Renal cortical epithelial cell (primary cell): ENCODE data around the gene ATP13A3. TPM values are rescaled to one million over a fixed set of nuclear protein-coding genes. Genes with fewer than 3 reads are reported as not detected.

Source experiments
- DNase-seq: peaks from one replicate; pipeline ENCODE4 v3.0.0-alpha.2; 2011; ENCODE audit warnings: low read depth
- total RNA-seq: library from RNA; depleted of rRNA; stranded (reverse); fragments of >200 nt; gene quantifications from 2 replicates; pipeline ENCODE4 v1.2.3, GENCODE V29; 2014

ATP13A3 gene
- total RNA-seq, 1 donor from 2014 or later: 600 TPM

- DNase-seq: no peak
These were observed 94.2 kb downstream of the ATP13A3 start for GRCh38 chr3:194392576-194392975.

GRCh38 chr3:194390835-194391234 lies 96.0 kb downstream of the ATP13A3 start:
- no peak for DNase-seq

- DNase-seq: no peak
These were observed 97.5 kb downstream of the ATP13A3 start for GRCh38 chr3:194389269-194389668.

DNA sequence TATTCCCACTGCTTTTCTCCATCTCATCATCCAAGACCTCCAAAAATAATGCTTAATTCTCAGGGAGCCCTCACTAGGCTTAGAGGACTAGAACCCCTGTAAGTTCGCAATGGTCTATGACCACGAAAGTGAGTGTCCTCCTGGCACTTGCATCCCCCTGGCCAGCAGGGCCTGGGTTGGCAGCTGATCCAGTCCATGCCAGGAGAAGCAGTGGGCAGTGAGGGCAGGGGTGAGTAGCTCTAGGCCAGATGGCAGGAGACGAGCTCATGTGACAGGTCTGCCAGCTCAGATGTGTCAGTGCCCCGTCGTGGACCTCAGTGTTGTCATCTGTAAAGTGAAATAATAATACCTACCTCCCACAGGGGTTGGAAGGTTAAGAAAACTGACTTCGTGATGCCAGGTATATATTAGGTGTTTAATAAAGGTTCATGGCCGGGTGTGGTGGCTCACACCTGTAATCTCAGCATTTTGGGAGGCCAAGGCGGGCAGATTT lies 98.8 kb downstream of the ATP13A3 start:
- DNase-seq: no peak

- DNase-seq: no peak
These were observed 99.5 kb downstream of the ATP13A3 start for GRCh38 chr3:194387276-194387675.

DNA sequence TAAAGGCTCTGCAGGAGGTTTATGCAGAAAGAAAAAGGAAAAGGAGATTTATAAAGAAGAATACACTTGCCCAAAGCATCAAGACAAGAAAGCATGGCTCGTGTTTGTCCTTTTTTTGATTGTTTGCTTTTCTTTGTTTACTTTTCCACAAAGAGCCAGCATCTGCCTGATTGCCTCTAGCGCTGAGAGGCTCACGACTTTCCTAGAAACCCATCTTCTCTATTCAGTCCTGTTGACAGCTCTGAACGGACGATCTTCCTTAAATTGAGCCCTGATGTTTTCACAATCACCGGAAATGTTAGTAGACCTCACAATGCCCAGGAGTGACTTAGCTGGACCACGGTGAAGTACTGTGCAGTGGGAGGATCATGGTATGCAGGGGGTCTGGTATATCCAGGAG lies 100.2 kb downstream of the ATP13A3 start:
- DNase-seq: no peak

- no peak for DNase-seq
These were observed 100.7 kb downstream of the ATP13A3 start for GRCh38 chr3:194386066-194386465.

GRCh38 chr3:194384569-194385001 lies 102.2 kb downstream of the ATP13A3 start:
- DNase-seq: no peak

DNA sequence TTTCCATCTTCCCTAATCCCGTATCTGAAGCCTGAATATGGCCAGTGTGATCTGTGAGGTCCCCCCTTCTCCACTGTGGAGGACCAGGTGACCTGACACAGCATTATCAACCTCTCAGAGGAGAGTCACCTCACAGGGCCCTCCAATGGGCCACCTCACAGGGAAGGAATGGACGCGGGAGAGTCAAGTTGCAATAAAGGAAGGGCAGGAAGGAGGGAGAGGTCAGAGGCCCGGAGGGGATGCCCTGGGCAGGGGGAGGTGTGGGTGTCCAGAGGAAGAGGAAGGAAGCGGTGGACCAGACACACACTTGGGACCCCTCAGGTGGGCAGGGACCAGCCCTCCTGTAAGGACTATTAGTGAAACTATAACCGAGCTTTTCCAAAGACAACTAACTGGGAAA lies 102.6 kb downstream of the ATP13A3 start:
- DNase-seq: no peak

DNA sequence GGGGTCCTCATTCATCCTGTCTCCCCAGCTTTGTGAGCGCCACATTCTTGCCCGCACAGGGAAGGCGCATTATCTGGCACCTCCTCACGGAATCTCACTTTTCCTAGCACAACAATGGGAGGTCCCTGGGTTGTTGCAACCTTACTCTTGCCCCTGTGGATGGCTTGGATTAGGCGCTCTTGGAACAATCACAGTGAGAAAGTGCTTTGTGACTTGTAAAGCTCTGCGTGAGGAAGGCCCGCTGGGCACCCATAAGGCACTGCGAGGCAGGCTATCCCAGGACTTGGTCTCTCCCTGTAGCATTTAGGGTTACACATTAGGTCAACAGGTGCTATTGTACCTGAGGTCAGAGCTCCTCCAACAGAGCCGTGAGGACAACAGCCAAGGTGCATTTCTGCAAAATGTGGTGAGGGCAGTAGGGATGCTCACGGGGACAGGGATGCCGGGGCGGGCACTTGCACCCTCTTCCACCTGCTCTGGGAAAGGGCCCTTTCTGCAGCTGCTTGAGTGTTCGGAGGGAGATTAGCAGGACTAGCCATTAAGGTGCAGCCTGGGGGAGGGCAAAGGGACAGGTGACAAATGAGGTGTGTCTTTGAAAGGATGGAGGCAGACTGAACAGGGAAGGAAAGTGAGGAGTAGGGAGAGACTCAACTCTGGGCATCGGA lies 103.4 kb downstream of the ATP13A3 start:
- DNase-seq: no peak

DNA sequence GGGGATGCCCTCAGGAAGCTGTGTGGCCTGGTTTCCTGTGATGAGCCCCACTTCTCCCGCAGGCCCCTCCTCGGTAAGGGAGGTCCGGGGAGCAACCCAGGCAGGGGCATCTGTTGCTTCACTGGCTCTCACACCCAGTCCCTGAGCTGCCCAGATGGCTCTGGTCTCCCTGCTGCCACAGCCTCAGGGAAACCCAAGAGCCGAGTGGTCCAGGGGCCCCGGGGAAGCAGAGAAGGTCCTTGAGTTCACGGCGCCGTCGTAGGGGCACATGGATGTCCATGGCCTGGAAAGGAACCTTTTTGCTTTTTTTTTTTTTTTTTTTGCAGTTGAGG lies 103.9 kb downstream of the ATP13A3 start:
- DNase-seq: no peak

DNA sequence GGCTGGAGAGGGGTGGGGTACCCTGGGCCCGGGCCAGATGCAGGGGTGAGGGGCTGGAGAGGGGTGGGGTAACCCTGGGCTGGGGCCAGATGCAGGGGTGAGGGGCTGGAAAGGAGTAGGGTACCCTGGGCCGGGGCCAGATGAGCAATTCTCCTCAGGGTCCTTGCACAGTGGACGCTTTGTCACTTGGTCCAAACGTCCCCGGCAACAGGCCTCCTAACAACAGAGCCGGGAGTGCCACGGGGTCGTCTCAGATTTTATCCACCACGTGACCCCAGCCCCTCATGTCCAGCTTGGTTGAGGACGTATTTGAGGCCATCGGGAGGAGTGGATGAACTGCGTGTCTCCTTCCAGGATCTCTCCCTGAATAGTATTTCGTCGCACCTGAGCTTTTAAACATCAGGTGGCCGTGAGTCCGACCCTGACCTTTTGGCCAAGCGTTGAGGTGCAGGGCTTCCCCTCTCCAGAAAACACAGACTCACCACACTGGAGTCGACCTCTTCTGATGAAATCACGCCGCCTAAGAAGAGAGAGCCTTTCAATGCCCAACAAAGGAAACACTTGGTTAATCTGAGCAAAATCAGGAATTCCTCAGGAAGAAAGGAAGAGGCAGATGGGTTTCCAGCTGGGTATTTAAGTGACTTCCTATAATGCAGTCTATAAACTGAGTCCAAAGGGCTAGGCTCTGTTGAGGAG lies 104.5 kb downstream of the ATP13A3 start:
- no peak for DNase-seq

- peak; percentile 5 for DNase-seq
These were observed 105.3 kb downstream of the ATP13A3 start for GRCh38 chr3:194381460-194381875.

- no peak for DNase-seq
These were observed 106.5 kb downstream of the ATP13A3 start for GRCh38 chr3:194380326-194380725.

- DNase-seq: no peak
These were observed 107.2 kb downstream of the ATP13A3 start for GRCh38 chr3:194379651-194380050.

- DNase-seq: no peak
These were observed 107.6 kb downstream of the ATP13A3 start for GRCh38 chr3:194379231-194379630.

DNA sequence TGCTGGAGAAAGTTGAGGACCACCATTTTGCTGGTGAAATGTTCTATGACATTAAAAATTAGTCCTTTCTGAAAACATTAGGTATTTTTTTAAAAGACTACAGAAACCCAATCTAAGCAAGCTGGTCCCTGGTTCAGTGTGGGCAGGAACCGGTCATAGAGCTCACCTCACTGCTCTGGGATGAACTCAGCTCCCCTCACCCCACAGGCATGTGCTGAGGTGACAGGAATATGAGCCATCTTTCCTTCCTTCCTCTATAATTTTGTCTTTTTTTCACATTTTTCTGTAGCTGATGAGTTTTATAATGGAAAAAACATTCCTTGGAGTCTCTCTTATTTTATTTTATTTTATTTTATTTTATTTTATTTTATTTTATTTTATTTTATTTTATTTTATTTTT lies 109.1 kb downstream of the ATP13A3 start:
- no peak for DNase-seq

GRCh38 chr3:194376241-194376560 lies 110.6 kb downstream of the ATP13A3 start:
- no peak for DNase-seq

DNA sequence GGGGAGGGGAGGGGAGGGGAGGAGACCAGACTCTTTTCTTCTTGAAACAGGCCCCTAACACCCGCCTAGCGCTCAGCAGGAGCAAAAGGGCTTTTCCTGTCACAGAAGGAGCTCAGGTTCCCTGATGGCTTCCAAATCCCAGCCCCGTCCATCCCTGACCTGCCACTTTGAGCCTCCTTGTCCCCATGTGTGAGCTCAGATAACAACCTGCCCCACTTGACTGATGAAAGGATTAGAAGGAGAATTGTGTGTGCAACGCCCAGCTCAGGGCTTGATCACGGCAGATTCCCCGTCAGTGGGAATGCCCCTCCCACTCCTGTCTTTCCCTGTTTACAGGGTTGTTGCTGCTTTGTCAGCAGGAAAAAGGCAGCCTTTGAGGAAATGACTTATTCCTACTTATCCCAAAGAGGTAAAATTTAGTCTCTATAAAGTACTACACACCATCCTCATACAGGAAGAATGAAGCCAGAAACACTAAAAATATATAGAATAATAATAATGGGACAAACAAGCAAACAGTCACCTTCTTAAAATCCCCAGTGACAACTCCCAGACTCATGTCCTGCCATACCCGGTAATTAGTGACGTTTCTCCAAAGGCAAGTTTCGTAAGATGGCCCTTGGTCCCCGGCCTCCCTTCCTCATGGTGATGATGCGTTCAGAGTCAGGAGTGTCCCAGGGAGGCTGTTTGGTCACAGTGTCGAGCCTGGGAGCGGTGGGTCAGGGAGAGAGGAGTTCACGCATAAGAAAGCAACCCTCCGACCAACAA lies 111.1 kb downstream of the ATP13A3 start:
- peak; percentile 4 for DNase-seq

DNA sequence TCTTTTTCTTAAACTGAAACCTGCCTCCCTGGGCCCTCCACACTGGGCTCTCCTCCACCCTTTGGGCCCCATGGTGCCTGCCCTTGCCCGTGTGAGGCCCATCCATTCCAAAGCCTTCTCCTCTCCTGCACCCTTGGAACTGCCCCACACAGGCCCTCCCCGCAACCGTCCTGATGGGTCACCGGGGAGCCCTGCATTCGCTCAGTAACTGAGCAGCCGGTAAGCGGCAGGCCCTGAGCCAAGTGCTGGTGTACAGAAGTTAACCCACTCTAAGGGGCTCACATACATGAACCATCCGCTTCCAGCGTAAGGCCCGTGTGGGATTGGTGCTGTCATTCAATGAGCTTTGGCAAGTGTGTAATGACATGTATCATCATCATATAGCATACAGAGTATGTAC lies 111.9 kb downstream of the ATP13A3 start:
- no peak for DNase-seq

DNA sequence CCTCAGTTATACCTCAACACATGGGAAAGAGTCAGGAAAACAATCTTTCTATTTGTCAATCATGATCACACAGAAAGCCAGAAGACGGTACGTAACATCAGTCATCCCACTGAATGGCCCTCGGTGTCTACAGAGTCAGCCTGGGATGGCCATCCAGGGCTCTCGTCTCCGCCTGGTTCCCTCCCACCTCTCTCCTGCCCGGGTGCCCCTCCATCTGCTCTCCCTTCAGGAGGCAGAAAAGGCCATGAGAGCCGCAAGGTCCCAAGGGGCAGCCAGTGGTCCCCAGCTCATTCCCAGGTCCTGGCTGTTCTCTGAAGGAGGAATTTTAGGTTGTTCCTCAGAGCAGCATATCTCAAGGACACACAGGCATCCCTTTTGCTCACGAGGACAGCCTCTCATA lies 112.9 kb downstream of the ATP13A3 start:
- DNase-seq: no peak

DNA sequence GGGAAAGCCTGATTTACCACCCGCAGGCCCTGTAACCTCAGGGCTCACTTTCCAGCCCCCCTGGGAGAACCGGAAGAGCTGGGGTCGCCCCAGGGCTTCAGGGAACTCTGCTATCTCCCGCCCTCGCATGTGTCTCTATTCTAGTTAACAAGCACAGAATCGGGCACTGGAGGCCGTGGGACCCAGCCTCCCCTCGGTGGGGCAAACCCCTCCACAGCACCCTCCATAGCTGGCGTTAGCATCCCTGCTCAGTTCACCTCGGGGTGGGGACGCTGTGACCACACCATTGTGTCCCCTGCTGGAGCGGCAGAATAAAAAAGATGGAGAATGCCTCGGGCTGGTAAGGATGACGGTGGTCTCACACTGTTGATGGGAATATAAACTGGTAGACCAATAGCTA lies 113.8 kb downstream of the ATP13A3 start:
- no peak for DNase-seq

GRCh38 chr3:194370753-194371152 lies 116.0 kb downstream of the ATP13A3 start:
- no peak for DNase-seq
